Astrocyte (in vitro differentiated cells and primary cell): Measurements from ENCODE around the gene ARHGEF11. TPM values are rescaled to one million over a fixed set of nuclear protein-coding genes. Genes with fewer than 3 reads are reported as not detected.

Experiments used
- DNase-seq: peaks from one replicate; pipeline ENCODE4 v3.0.0-alpha.2; 2010; ENCODE audit warnings: low read depth
- FAIRE-seq: peaks from 2 replicates; lab custom pipeline; 2011; peaks lifted over from hg19 to GRCh38; lab: Jason Lieb, UNC
- H2AFZ ChIP-seq: 2 replicates; pipeline ENCODE4 v1.6.0; 2012; ENCODE audit warnings: low read depth, low read length, inconsistent platforms
- H3K27ac ChIP-seq: 2 replicates; pipeline ENCODE4 v1.5.1; 2011; ENCODE audit warnings: low read depth, low read length, inconsistent platforms
- H3K27me3 ChIP-seq: 2 replicates; pipeline ENCODE4 v1.6.0; 2011; ENCODE audit warnings: low read length, inconsistent platforms; ENCODE audit not compliant: insufficient read depth
- H3K36me3 ChIP-seq: 2 replicates; pipeline ENCODE4 v1.5.1; 2011; ENCODE audit warnings: low read length, inconsistent platforms; ENCODE audit not compliant: insufficient read depth
- H3K4me1 ChIP-seq: 2 replicates; pipeline ENCODE4 v1.5.1; 2011; ENCODE audit warnings: low read length, inconsistent platforms; ENCODE audit not compliant: insufficient read depth
- H3K4me2 ChIP-seq: 2 replicates; pipeline ENCODE4 v1.6.0; 2012; ENCODE audit warnings: low read length, inconsistent platforms
- H3K4me3 ChIP-seq: 2 replicates; pipeline ENCODE4 v1.5.1; 2011; ENCODE audit warnings: low read depth, mild to moderate bottlenecking, low read length, inconsistent platforms; ENCODE audit not compliant: insufficient read depth
- H3K79me2 ChIP-seq: 2 replicates; pipeline ENCODE4 v1.6.0; 2012; ENCODE audit warnings: mild to moderate bottlenecking, low read length, inconsistent platforms; ENCODE audit not compliant: insufficient read depth
- H3K9ac ChIP-seq: 2 replicates; pipeline ENCODE4 v1.6.0; 2012; ENCODE audit warnings: mild to moderate bottlenecking, low read length, inconsistent platforms
- H3K9me3 ChIP-seq: 2 replicates; pipeline ENCODE4 v1.5.1; 2012; ENCODE audit warnings: low read depth, mild to moderate bottlenecking, low read length, inconsistent platforms; ENCODE audit not compliant: insufficient read depth
- H4K20me1 ChIP-seq: 2 replicates; pipeline ENCODE4 v1.6.0; 2012; ENCODE audit warnings: low read length, inconsistent platforms; ENCODE audit not compliant: insufficient read depth
- H3K27ac Mint-ChIP-seq: one replicate; pipeline ENCODE4 v1.8.0; 2021; ENCODE audit warnings: mild to moderate bottlenecking, mixed read lengths; ENCODE audit not compliant: unreplicated experiment
- H3K27me3 Mint-ChIP-seq: one replicate; pipeline ENCODE4 v1.8.0; 2021; ENCODE audit warnings: low read depth, mixed read lengths; ENCODE audit not compliant: unreplicated experiment
- H3K36me3 Mint-ChIP-seq: one replicate; pipeline ENCODE4 v1.8.0; 2021; ENCODE audit warnings: low read depth, mixed read lengths; ENCODE audit not compliant: unreplicated experiment
- H3K4me1 Mint-ChIP-seq: one replicate; pipeline ENCODE4 v1.8.0; 2021; ENCODE audit warnings: low read depth, mixed read lengths; ENCODE audit not compliant: unreplicated experiment
- H3K4me3 Mint-ChIP-seq: one replicate; pipeline ENCODE4 v1.8.0; 2021; ENCODE audit warnings: mild to moderate bottlenecking, moderate library complexity, mixed read lengths; ENCODE audit not compliant: unreplicated experiment
- H3K9me3 Mint-ChIP-seq: one replicate; pipeline ENCODE4 v1.8.0; 2021; ENCODE audit warnings: mild to moderate bottlenecking, mixed read lengths; ENCODE audit not compliant: unreplicated experiment
- EZH2 ChIP-seq: IDR thresholded peaks from 2 replicates; pipeline ENCODE4 v1.6.1; 2012; ENCODE audit warnings: mild to moderate bottlenecking, low read length, inconsistent platforms; ENCODE audit not compliant: insufficient read depth
- total RNA-seq: library from RNA; stranded (reverse); gene quantifications from 2 replicates; pipeline ENCODE4 v1.2.1, GENCODE V29; 2021
- TF ChIP-seq, protein P1 (sequence below): IDR thresholded peaks from 2 replicates; pipeline ENCODE4 v1.5.1; 2011; ENCODE audit warnings: low read depth, mild to moderate bottlenecking, inconsistent platforms, low read length, moderate library complexity; ENCODE audit not compliant: insufficient read depth

Gene ARHGEF11
- total RNA-seq, 1 donor from 2014 or later = 29.2 TPM

DNA sequence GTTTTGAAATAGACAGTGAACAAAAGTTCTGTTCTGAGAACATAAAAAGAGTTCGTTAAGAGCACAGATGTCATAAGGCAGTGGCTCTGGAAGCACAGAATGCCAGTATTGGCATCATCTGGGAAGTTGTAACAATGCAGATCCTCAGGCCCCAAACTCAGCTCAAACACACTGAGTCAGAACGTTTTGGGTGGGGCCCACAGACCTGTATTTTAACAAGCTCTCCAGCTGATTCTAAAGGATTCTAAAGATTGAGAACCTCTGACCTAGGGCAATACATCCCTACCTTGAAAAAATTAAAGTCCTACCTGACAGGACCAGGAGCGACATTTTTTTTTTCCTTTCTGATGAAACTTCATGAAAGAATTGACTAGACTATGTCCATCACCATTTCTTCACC is 13.2 kb downstream of the ARHGEF11 start:
- no peaks in the 10 kb centered on the region for H3K36me3 ChIP-seq
- H3K27me3 Mint-ChIP-seq = no peaks in the 10 kb centered on the region
- peaks cover 85% of the 10 kb centered on the region for H4K20me1 ChIP-seq
- peaks cover 5% of the 10 kb centered on the region for H3K4me1 ChIP-seq
- no peaks in the 10 kb centered on the region for H3K27me3 ChIP-seq
- DNase-seq = no peak
- H3K4me2 ChIP-seq = no peak overlapping the region
- no peak overlapping the region for H3K9ac ChIP-seq
- H3K9me3 Mint-ChIP-seq = no peaks in the 10 kb centered on the region
- peaks cover 19% of the 10 kb centered on the region for H3K4me1 Mint-ChIP-seq
- FAIRE-seq = no peak
- H3K36me3 Mint-ChIP-seq = peaks cover 5% of the 10 kb centered on the region
- TF ChIP-seq, protein P1, sequence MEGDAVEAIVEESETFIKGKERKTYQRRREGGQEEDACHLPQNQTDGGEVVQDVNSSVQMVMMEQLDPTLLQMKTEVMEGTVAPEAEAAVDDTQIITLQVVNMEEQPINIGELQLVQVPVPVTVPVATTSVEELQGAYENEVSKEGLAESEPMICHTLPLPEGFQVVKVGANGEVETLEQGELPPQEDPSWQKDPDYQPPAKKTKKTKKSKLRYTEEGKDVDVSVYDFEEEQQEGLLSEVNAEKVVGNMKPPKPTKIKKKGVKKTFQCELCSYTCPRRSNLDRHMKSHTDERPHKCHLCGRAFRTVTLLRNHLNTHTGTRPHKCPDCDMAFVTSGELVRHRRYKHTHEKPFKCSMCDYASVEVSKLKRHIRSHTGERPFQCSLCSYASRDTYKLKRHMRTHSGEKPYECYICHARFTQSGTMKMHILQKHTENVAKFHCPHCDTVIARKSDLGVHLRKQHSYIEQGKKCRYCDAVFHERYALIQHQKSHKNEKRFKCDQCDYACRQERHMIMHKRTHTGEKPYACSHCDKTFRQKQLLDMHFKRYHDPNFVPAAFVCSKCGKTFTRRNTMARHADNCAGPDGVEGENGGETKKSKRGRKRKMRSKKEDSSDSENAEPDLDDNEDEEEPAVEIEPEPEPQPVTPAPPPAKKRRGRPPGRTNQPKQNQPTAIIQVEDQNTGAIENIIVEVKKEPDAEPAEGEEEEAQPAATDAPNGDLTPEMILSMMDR = no peak
- TF ChIP-seq EZH2 = no peak
- H3K4me3 Mint-ChIP-seq = no peak overlapping the region
- peaks cover 75% of the 10 kb centered on the region for H3K79me2 ChIP-seq
- H3K27ac ChIP-seq = no peak overlapping the region
- H3K4me3 ChIP-seq = no peak overlapping the region
- no peak overlapping the region for H2AFZ ChIP-seq
- no peak overlapping the region for H3K27ac Mint-ChIP-seq
- H3K9me3 ChIP-seq = no peaks in the 10 kb centered on the region

DNA sequence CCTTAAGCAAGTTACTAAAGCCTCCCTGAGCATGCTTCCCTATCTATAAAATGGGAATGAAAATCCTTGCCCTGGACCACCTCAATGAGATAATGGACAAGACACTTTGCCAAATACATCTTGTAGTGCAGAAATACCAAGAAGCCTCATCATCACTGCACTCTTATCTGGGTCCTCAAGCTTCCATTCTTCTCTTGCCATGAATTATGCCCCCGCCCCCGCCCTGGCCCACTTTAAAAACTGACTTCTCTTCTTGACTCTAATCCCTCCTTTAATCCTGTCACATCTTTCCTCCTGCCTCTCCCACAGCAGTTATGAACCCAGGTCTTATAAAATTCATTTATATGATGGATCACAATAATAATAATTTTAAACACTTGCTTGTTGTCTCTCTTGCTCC is 14.8 kb downstream of the ARHGEF11 start:
- Histone ChIP-seq H3K4me2 (no peak overlapping the region), H3K36me3 (no peaks in the 10 kb centered on the region), H3K79me2 (peaks cover 82% of the 10 kb centered on the region), H4K20me1 (peaks cover 92% of the 10 kb centered on the region), H3K4me3 (no peak overlapping the region), H3K4me1 (peaks cover 5% of the 10 kb centered on the region), H3K9ac (no peak overlapping the region), H3K27me3 (no peaks in the 10 kb centered on the region), H3K9me3 (no peaks in the 10 kb centered on the region), H3K27ac (no peak overlapping the region), H2AFZ (no peak overlapping the region)
- FAIRE-seq (no peak), DNase-seq (no peak)
- no peak overlapping the region for H3K27ac Mint-ChIP-seq
- no peaks in the 10 kb centered on the region for H3K27me3 Mint-ChIP-seq
- no peaks in the 10 kb centered on the region for H3K9me3 Mint-ChIP-seq
- TF ChIP-seq, protein P1 = no peak
- TF ChIP-seq EZH2 = no peak
- no peak overlapping the region for H3K4me3 Mint-ChIP-seq
- peaks cover 19% of the 10 kb centered on the region for H3K4me1 Mint-ChIP-seq
- peaks cover 5% of the 10 kb centered on the region for H3K36me3 Mint-ChIP-seq

DNA sequence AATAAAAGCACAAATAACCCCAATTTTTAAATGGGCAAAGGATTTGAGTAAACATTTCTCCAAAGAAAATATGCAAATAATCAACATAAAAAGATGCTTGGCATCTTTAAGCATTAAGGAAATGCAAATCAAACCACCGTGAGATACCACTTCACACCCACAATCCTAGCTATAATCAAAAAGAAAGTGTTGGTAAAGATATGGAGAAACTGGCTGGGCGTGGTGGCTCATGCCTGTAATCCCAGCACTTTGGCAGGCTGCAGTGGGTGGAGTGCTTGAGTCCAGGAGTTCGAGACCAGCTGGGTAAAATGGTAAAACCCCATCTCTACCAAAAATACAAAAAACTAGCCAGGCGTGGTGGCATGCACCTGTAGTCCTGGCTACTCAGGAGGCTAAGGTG is 16.9 kb downstream of the ARHGEF11 start:
- Histone ChIP-seq H3K9me3 (no peaks in the 10 kb centered on the region), H3K4me2 (no peak overlapping the region), H3K79me2 (peaks cover 85% of the 10 kb centered on the region), H3K27me3 (no peaks in the 10 kb centered on the region), H3K36me3 (no peaks in the 10 kb centered on the region), H3K4me3 (no peak overlapping the region), H3K9ac (no peak overlapping the region), H3K27ac (no peak overlapping the region), H4K20me1 (peaks cover 89% of the 10 kb centered on the region), H3K4me1 (no peaks in the 10 kb centered on the region), H2AFZ (no peak overlapping the region)
- Mint-ChIP-seq H3K4me1 (peaks cover 8% of the 10 kb centered on the region), H3K27ac (no peak overlapping the region), H3K9me3 (no peaks in the 10 kb centered on the region), H3K27me3 (no peaks in the 10 kb centered on the region), H3K36me3 (peaks cover 9% of the 10 kb centered on the region), H3K4me3 (no peak overlapping the region)
- TF ChIP-seq, protein P1 = no peak
- no peak for TF ChIP-seq EZH2
- FAIRE-seq = no peak
- DNase-seq = no peak
